ENCODE data around the gene ADARB1.

ADARB1 gene

GRCh38 chr21:45102391-45102932, 28.1 kb downstream of the ADARB1 start (continued):
- TF ChIP-seq MYNN (tag by site-specific recombination; IDR thresholded peaks at IDR 0.05; ENCODE audit: borderline replicate concordance) (no peak), ZNF670 (tag by site-specific recombination; IDR thresholded peaks at IDR 0.05; ENCODE audit: low read depth) (no peak), ZBTB17 (tag by site-specific recombination; IDR thresholded peaks at IDR 0.05) (no peak), CTCF (tag by site-specific recombination; IDR thresholded peaks at IDR 0.05) (peak; percentile 75), ZNF529 (tag by site-specific recombination; IDR thresholded peaks at IDR 0.05; ENCODE audit: insufficient replicate concordance) (no peak), KLF9 (tag by site-specific recombination; IDR thresholded peaks at IDR 0.05; ENCODE audit: low read depth) (0 out of 2 replicates have a peak, but pooled peaks have one; percentile 30), ZNF548 (tag by site-specific recombination; IDR thresholded peaks at IDR 0.05) (no peak), ZNF394 (tag by site-specific recombination; IDR thresholded peaks at IDR 0.05; ENCODE audit: borderline replicate concordance) (no peak), ZNF266 (tag by site-specific recombination; IDR thresholded peaks at IDR 0.05; ENCODE audit: low read depth) (no peak), ZNF549 (tag by site-specific recombination; IDR thresholded peaks at IDR 0.05) (no peak), GLIS1 (tag by site-specific recombination; IDR thresholded peaks at IDR 0.05) (no peak), KLF1 (tag by site-specific recombination; IDR thresholded peaks at IDR 0.05) (0 out of 2 replicates have a peak, but pooled peaks have one; percentile 33), ZNF202 (tag by site-specific recombination; IDR thresholded peaks at IDR 0.05; ENCODE audit: borderline replicate concordance) (no peak), ZNF37A (tag by site-specific recombination; IDR thresholded peaks at IDR 0.05) (no peak)
- TF ChIP-seq, protein P1, sequence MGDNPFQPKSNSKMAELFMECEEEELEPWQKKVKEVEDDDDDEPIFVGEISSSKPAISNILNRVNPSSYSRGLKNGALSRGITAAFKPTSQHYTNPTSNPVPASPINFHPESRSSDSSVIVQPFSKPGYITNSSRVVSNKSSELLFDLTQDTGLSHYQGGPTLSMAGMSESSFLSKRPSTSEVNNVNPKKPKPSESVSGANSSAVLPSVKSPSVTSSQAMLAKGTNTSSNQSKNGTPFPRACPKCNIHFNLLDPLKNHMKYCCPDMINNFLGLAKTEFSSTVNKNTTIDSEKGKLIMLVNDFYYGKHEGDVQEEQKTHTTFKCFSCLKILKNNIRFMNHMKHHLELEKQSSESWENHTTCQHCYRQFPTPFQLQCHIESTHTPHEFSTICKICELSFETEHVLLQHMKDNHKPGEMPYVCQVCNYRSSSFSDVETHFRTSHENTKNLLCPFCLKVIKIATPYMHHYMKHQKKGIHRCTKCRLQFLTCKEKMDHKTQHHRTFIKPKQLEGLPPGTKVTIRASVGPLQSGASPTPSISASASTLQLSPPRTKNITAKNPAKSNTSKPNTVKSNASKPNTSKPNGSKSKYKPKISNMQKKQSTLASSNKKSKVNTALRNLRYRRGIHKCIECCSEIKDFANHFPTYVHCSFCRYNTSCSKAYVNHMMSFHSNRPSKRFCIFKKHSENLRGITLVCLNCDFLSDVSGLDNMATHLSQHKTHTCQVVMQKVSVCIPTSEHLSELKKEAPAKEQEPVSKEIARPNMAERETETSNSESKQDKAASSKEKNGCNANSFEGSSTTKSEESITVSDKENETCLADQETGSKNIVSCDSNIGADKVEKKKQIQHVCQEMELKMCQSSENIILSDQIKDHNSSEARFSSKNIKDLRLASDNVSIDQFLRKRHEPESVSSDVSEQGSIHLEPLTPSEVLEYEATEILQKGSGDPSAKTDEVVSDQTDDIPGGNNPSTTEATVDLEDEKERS (tag by site-specific recombination; IDR thresholded peaks at IDR 0.05): no peak
- TF ChIP-seq, protein P2, sequence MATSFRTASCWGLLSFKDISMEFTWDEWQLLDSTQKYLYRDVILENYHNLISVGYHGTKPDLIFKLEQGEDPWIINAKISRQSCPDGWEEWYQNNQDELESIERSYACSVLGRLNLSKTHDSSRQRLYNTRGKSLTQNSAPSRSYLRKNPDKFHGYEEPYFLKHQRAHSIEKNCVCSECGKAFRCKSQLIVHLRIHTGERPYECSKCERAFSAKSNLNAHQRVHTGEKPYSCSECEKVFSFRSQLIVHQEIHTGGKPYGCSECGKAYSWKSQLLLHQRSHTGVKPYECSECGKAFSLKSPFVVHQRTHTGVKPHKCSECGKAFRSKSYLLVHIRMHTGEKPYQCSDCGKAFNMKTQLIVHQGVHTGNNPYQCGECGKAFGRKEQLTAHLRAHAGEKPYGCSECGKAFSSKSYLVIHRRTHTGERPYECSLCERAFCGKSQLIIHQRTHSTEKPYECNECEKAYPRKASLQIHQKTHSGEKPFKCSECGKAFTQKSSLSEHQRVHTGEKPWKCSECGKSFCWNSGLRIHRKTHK (tag by site-specific recombination; IDR thresholded peaks at IDR 0.05): no peak
- TF ChIP-seq, protein P3, sequence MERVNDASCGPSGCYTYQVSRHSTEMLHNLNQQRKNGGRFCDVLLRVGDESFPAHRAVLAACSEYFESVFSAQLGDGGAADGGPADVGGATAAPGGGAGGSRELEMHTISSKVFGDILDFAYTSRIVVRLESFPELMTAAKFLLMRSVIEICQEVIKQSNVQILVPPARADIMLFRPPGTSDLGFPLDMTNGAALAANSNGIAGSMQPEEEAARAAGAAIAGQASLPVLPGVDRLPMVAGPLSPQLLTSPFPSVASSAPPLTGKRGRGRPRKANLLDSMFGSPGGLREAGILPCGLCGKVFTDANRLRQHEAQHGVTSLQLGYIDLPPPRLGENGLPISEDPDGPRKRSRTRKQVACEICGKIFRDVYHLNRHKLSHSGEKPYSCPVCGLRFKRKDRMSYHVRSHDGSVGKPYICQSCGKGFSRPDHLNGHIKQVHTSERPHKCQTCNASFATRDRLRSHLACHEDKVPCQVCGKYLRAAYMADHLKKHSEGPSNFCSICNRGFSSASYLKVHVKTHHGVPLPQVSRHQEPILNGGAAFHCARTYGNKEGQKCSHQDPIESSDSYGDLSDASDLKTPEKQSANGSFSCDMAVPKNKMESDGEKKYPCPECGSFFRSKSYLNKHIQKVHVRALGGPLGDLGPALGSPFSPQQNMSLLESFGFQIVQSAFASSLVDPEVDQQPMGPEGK (tag by site-specific recombination; IDR thresholded peaks at IDR 0.05): no peak

- Histone ChIP-seq H3K36me3 (ENCODE audit: control insufficient read depth in 2 of 2, insufficient read depth in 1 of 2, low read length in 2 of 2) (no peaks in the 10 kb centered on the region), H3K9me3 (ENCODE audit: control insufficient read depth, insufficient read depth, low read depth, low read length) (no peaks in the 10 kb centered on the region), H3K27ac (ENCODE audit: extremely low read depth, low read depth, low read length) (no peak overlapping the region), H3K4me1 (ENCODE audit: control insufficient read depth, insufficient read depth, low read length) (peaks cover 14% of the 10 kb centered on the region; the same call in 1 of the 2 replicates), H3K4me3 (ENCODE audit: low read depth, low read length) (no peak overlapping the region)
- ChIA-PET POLR2A (no interaction called here), CTCF (interaction anchor here (1.5 to 5.2 kb wide), 3 partner anchors 25 to 212 kb away, joined by 3 to 44 read pairs (median 37); no protein-coding TSS in a partner anchor)
- peak; percentile 74 for TF ChIP-seq ZNF600 (tag by site-specific recombination; IDR thresholded peaks at IDR 0.05)
- peak; percentile 13; the same call in 1 of the 2 replicates for TF ChIP-seq REST (tag by site-specific recombination; IDR thresholded peaks at IDR 0.05)
- peak; percentile 68; the same call in 1 of the 2 replicates for TF ChIP-seq ZNF2 (tag by site-specific recombination; IDR thresholded peaks at IDR 0.05)
- no peak for TF ChIP-seq ZSCAN16 (tag by site-specific recombination; IDR thresholded peaks at IDR 0.05)
Observed at GRCh38 chr21:45103971-45104520, 29.7 kb downstream of the ADARB1 start.
